AG04449 (cell line): ENCODE data around the gene BAX.

Experiments
- CTCF ChIA-PET: fragments of 350-600 bp; formaldehyde crosslinking; extraction: SDS; loops from one replicate; lab custom pipeline; 2021; ENCODE audit warnings: antibody characterized with exemption; lab: Yijun Ruan, JAX
- POLR2A ChIA-PET: fragments of 400-600, 350-600 bp; formaldehyde crosslinking; extraction: SDS; loops from one replicate; lab custom pipeline; 2020; ENCODE audit warnings: antibody characterized with exemption, inconsistent platforms; lab: Yijun Ruan, JAX
- DNase-seq: peaks from one replicate; pipeline ENCODE4 v3.0.0-alpha.2; 2010; ENCODE audit warnings: low read depth, low spot score
- H3K4me3 ChIP-seq: 2 replicates; pipeline ENCODE4 v1.5.1; 2011; ENCODE audit warnings: low read depth, mild to moderate bottlenecking, control low read depth, low read length
- CTCF ChIP-seq: IDR thresholded peaks from one replicate; pipeline ENCODE4 v1.5.1; 2011; ENCODE audit warnings: mild to moderate bottlenecking, moderate library complexity, low read length, control low read depth, inconsistent platforms; ENCODE audit not compliant: insufficient read depth; ENCODE audit errors: missing control alignments

Gene BAX

GRCh38 chr19:48959341-48960239 lies 4.9 kb downstream of the BAX start:
- DNase-seq: no peak
- no peak for TF ChIP-seq CTCF
- CTCF ChIA-PET: interaction anchor here (1.2 kb wide), 1 partner anchor 11 kb away, joined by 7 read pairs; no protein-coding TSS in a partner anchor
- POLR2A ChIA-PET: interaction anchor here (0.6 to 0.7 kb wide), 2 partner anchors 59 to 114 kb away, joined by 3 to 4 read pairs; no protein-coding TSS in a partner anchor
- H3K4me3 ChIP-seq: no peak overlapping the region

GRCh38 chr19:48961051-48961649 lies 6.5 kb downstream of the BAX start:
- no peak for DNase-seq
- no peak for TF ChIP-seq CTCF
- ChIA-PET CTCF (interaction anchor here (0.8 to 2.3 kb wide), 3 partner anchors 9 to 173 kb away, joined by 3 to 6 read pairs (median 5); no protein-coding TSS in a partner anchor), POLR2A (interaction anchor here (0.5 to 2.0 kb wide), 4 partner anchors 32 to 173 kb away, joined by 3 to 8 read pairs (median 4); partner anchors contain the start of genes GYS1 and NUCB1)
- H3K4me3 ChIP-seq: no peak overlapping the region

GRCh38 chr19:48961673-48962028 lies 7.0 kb downstream of the BAX start:
- DNase-seq: no peak
- H3K4me3 ChIP-seq: no peak overlapping the region
- POLR2A ChIA-PET: interaction anchor here (0.5 to 2.0 kb wide), 4 partner anchors 32 to 153 kb away, joined by 3 to 8 read pairs (median 4); partner anchors contain the start of genes GYS1 and NUCB1
- CTCF ChIA-PET: interaction anchor here (0.8 to 2.3 kb wide), 3 partner anchors 9 to 174 kb away, joined by 3 to 6 read pairs (median 5); no protein-coding TSS in a partner anchor
- no peak for TF ChIP-seq CTCF

GRCh38 chr19:48962029-48962848 lies 7.6 kb downstream of the BAX start:
- ChIA-PET POLR2A (interaction anchor here (0.5 to 2.0 kb wide), 4 partner anchors 31 to 154 kb away, joined by 3 to 8 read pairs (median 4); partner anchors contain the start of genes GYS1 and NUCB1), CTCF (interaction anchor here (0.8 to 2.3 kb wide), 3 partner anchors 8 to 174 kb away, joined by 3 to 6 read pairs (median 5); no protein-coding TSS in a partner anchor)
- no peak for DNase-seq
- no peak for TF ChIP-seq CTCF
- H3K4me3 ChIP-seq: no peak overlapping the region

- TF ChIP-seq CTCF: no peak
- H3K4me3 ChIP-seq: no peak overlapping the region
- DNase-seq: no peak
- CTCF ChIA-PET: interaction anchor here (2.3 kb wide), 1 partner anchor 8 kb away, joined by 5 read pairs; no protein-coding TSS in a partner anchor
- POLR2A ChIA-PET: interaction anchor here (1.1 kb wide), 1 partner anchor 154 kb away, joined by 3 read pairs; no protein-coding TSS in a partner anchor
Observed at GRCh38 chr19:48962849-48963165, 8.1 kb downstream of the BAX start.
